ENCODE measurements around the gene SPNS2. TPM values are rescaled to one million over a fixed set of nuclear protein-coding genes. Genes with fewer than 3 reads are reported as not detected.

SPNS2 gene
- total RNA-seq, 4 donors from 2014 or later: 5.4 to 49.8 (median 23.4) TPM

DNA sequence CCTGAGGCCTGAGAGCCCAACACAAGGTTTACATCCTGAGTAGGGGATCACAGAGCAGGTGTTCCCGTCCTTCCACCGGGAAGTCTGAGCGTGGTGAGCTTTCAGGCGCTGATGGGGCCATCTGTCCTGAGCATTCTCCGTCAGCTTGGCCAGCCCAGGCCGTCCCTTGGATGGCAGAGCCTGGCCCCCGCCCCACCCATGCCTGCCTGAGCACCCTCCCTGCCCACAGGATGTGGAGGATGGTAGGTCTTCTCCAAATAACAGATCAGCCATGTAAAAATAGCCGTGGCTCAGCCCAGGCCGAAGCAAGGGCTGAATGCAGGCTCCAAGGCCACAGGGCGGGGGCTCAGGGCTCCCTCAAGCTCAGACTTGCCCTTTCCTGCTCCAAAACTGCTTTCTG is 20.2 kb downstream of the SPNS2 start:
- Histone ChIP-seq H3K4me3 (no peak overlapping the region), H3K27me3 (no peaks in the 10 kb centered on the region), H3K4me1 (peaks cover 0 to 21% (median 0%) of the 10 kb centered on the region in 4 donors), H3K9me3 (no peaks in the 10 kb centered on the region), H3K27ac (peak overlapping the region; percentile 42 to 81 (median 58)), H3K36me3 (no peaks in the 10 kb centered on the region)
- 67 to 84% methylated on average over 9 to 10 of the region's 10 CpGs for WGBS, 2 donors
- TF ChIP-seq POLR2A (IDR thresholded peaks at IDR 0.05) (no peak), EP300 (IDR thresholded peaks at IDR 0.05) (no peak)
- TF ChIP-seq, protein P1, sequence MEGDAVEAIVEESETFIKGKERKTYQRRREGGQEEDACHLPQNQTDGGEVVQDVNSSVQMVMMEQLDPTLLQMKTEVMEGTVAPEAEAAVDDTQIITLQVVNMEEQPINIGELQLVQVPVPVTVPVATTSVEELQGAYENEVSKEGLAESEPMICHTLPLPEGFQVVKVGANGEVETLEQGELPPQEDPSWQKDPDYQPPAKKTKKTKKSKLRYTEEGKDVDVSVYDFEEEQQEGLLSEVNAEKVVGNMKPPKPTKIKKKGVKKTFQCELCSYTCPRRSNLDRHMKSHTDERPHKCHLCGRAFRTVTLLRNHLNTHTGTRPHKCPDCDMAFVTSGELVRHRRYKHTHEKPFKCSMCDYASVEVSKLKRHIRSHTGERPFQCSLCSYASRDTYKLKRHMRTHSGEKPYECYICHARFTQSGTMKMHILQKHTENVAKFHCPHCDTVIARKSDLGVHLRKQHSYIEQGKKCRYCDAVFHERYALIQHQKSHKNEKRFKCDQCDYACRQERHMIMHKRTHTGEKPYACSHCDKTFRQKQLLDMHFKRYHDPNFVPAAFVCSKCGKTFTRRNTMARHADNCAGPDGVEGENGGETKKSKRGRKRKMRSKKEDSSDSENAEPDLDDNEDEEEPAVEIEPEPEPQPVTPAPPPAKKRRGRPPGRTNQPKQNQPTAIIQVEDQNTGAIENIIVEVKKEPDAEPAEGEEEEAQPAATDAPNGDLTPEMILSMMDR (IDR thresholded peaks at IDR 0.05): no peak
- DNase-seq (ENCODE audit: low spot score in 2 of 2): no peak

DNA sequence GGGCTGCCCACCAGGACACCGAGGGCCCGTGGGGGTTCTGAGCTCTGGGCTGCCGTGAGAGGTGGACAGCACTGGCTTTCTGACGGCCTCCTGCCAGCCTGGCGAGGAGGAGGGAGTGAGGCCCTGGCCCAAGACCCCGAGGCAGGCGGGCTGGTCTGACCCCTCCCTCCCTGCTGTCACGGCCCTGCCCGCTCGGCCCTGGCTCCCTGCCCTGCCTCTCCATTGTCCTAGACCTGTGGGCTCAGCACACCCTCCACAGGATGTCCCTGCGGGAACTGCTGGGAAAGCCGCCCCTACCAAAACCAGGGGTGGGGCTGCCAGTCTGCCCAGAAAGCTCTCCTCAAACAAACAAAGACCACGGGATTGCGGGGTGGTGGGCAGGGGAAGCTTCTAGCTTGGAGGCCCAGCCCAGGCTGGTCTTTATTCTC is 20.7 kb downstream of the SPNS2 start:
- DNase-seq (ENCODE audit: low spot score in 2 of 2): no peak
- Histone ChIP-seq H3K36me3 (no peaks in the 10 kb centered on the region), H3K27me3 (no peaks in the 10 kb centered on the region), H3K4me1 (peaks cover 0 to 21% (median 0%) of the 10 kb centered on the region in 4 donors), H3K9me3 (no peaks in the 10 kb centered on the region), H3K4me3 (no peak overlapping the region), H3K27ac (peak overlapping the region; percentile 42 to 81 (median 58))
- 31 to 60% methylated on average over 9 to 10 of the region's 14 CpGs for WGBS, 2 donors
- TF ChIP-seq POLR2A (IDR thresholded peaks at IDR 0.05) (no peak), EP300 (IDR thresholded peaks at IDR 0.05) (no peak)
- TF ChIP-seq, protein P1 (IDR thresholded peaks at IDR 0.05): no peak

- no peaks in the 10 kb centered on the region for H3K36me3 ChIP-seq
- 82 to 83% methylated on average over 19 of the region's 19 CpGs for WGBS, 2 donors
- no peak overlapping the region for H3K4me3 ChIP-seq
- no peaks in the 10 kb centered on the region for H3K9me3 ChIP-seq
- H3K27me3 ChIP-seq: no peaks in the 10 kb centered on the region
- TF ChIP-seq, protein P1 (IDR thresholded peaks at IDR 0.05): no peak
- TF ChIP-seq EP300 (IDR thresholded peaks at IDR 0.05) (no peak), POLR2A (IDR thresholded peaks at IDR 0.05) (no peak)
- no peak for DNase-seq (ENCODE audit: low spot score in 2 of 2)
- peak overlapping the region in 2 of 4 donors; percentile 25 to 81 for H3K27ac ChIP-seq
- peaks cover 0 to 21% (median 0%) of the 10 kb centered on the region in 4 donors for H3K4me1 ChIP-seq
Observed at GRCh38 chr17:4520060-4520893, 21.6 kb downstream of the SPNS2 start.

GRCh38 chr17:4520894-4521600 is 22.4 kb downstream of the SPNS2 start:
- Histone ChIP-seq H3K36me3 (no peaks in the 10 kb centered on the region), H3K4me1 (peaks cover 0 to 21% (median 0%) of the 10 kb centered on the region in 4 donors), H3K27me3 (no peaks in the 10 kb centered on the region), H3K9me3 (no peaks in the 10 kb centered on the region), H3K27ac (peak overlapping the region in 1 of 4 donors; percentile 81), H3K4me3 (no peak overlapping the region)
- TF ChIP-seq EP300 (IDR thresholded peaks at IDR 0.05) (peak in 1 of 2 donors; percentile 31), POLR2A (IDR thresholded peaks at IDR 0.05) (no peak)
- DNase-seq (ENCODE audit: low spot score in 2 of 2): no peak
- WGBS, 2 donors: 83 to 85% methylated on average over 8 of the region's 8 CpGs

- Histone ChIP-seq H3K27me3 (no peaks in the 10 kb centered on the region), H3K4me1 (peaks cover 0 to 33% (median 0%) of the 10 kb centered on the region in 4 donors), H3K4me3 (no peak overlapping the region), H3K36me3 (no peaks in the 10 kb centered on the region), H3K9me3 (no peaks in the 10 kb centered on the region), H3K27ac (peak overlapping the region in 1 of 4 donors; percentile 23)
- TF ChIP-seq, protein P1 (IDR thresholded peaks at IDR 0.05): no peak
- no peak for TF ChIP-seq POLR2A (IDR thresholded peaks at IDR 0.05)
- TF ChIP-seq EP300 (IDR thresholded peaks at IDR 0.05): peak in 1 of 2 donors; percentile 15
- WGBS, 2 donors: 68 to 69% methylated on average over 6 of the region's 6 CpGs
- no peak for DNase-seq (ENCODE audit: low spot score in 2 of 2)
Observed at GRCh38 chr17:4522661-4523060, 24.0 kb downstream of the SPNS2 start.

Measured in tibial nerve (tissue), 4 donors.